Measurements from ENCODE around the gene WDR90. TPM values are rescaled to one million over a fixed set of nuclear protein-coding genes. Genes with fewer than 3 reads are reported as not detected.

WDR90 gene
- total RNA-seq, 1 experiment from 2014 or later, result 68.2 TPM

GRCh38 chr16:714079-714478 lies 64.9 kb downstream of the WDR90 start:
- H3K23ac ChIP-seq (ENCODE audit: insufficient read length, low read depth, low read length), result no peak overlapping the region
- H2BK120ac ChIP-seq (ENCODE audit: low read depth, low read length, poor library complexity, severe bottlenecking), result no peak overlapping the region
- no peak overlapping the region for H3K4ac ChIP-seq (ENCODE audit: low read depth, low read length)
- no peak overlapping the region for H2BK5ac ChIP-seq (ENCODE audit: insufficient read length, low read length)
- no peak overlapping the region for H2AK5ac ChIP-seq (ENCODE audit: insufficient read length, low read length)
- no peak overlapping the region for H4K5ac ChIP-seq (ENCODE audit: insufficient read length, low read depth, low read length)
- H2BK12ac ChIP-seq (ENCODE audit: insufficient read length, low read depth, low read length), result no peak overlapping the region
- H3K4me1 ChIP-seq (ENCODE audit: insufficient read depth, low read length), result no peaks in the 10 kb centered on the region
- no peak overlapping the region for H3K9ac ChIP-seq (ENCODE audit: extremely low read depth, insufficient read length, low read length)
- no peak for TF ChIP-seq CTCF (conservative IDR thresholded peaks at IDR 0.05)
- no peaks in the 10 kb centered on the region; the same call in 1 of the 2 replicates for H3K27me3 ChIP-seq (ENCODE audit: insufficient read depth, low read length)
- H3K9me3 ChIP-seq (ENCODE audit: control insufficient read depth, low read depth, low read length), result no peaks in the 10 kb centered on the region
- H4K8ac ChIP-seq (replicated peaks; ENCODE audit: insufficient read length, low read depth, low read length), result no peak overlapping the region
- DNase-seq, result no peak
- peak overlapping the region in 1 of 2 experiments; percentile 27; a peak in 1 of 5 replicates for H3K4me3 Mint-ChIP-seq
- no peak overlapping the region for H3K27ac Mint-ChIP-seq
- H4K20me1 ChIP-seq (ENCODE audit: control insufficient read depth, insufficient read depth, insufficient read length), result no peaks in the 10 kb centered on the region
- no peak overlapping the region for H3K18ac ChIP-seq (ENCODE audit: insufficient read length, low read depth, low read length)
- H3K9me3 Mint-ChIP-seq, result no peaks in the 10 kb centered on the region; a peak in 2 of 5 replicates
- H2AFZ ChIP-seq (ENCODE audit: low read length), result no peak overlapping the region
- no peak overlapping the region for H3K27ac ChIP-seq (ENCODE audit: insufficient read length, low read depth, low read length)
- peaks cover 67% of the 10 kb centered on the region for H3K27me3 Mint-ChIP-seq (ENCODE audit: low read depth)
- no peaks in the 10 kb centered on the region for H3K79me2 ChIP-seq (ENCODE audit: insufficient read depth, low read length)
- H3K14ac ChIP-seq (ENCODE audit: insufficient read depth, low read length), result no peak overlapping the region
- H3T11ph ChIP-seq (ENCODE audit: low read length), result no peak overlapping the region
- H3K23me2 ChIP-seq (ENCODE audit: insufficient read length, low read depth, low read length, poor library complexity, severe bottlenecking), result peaks cover 8% of the 10 kb centered on the region
- no peaks in the 10 kb centered on the region for H3K36me3 Mint-ChIP-seq (ENCODE audit: insufficient read depth in 1 of 3, low read depth in 3 of 3)
- H4K91ac ChIP-seq (ENCODE audit: insufficient read length, low read depth, low read length), result no peak overlapping the region
- no peaks in the 10 kb centered on the region for H3K79me1 ChIP-seq (ENCODE audit: insufficient read depth, low read depth, low read length, poor library complexity, severe bottlenecking)
- no peak overlapping the region for H3K4me2 ChIP-seq (ENCODE audit: insufficient read depth, insufficient read length, low read length)
- WGBS (ENCODE audit: extremely low coverage, insufficient read length, low lambda C conversion rate), result no CpG with 5 or more reads among the region's 11 CpGs
- H3K56ac ChIP-seq (ENCODE audit: insufficient read length, low read depth, low read length), result no peak overlapping the region
- H3K4me1 Mint-ChIP-seq, result peaks cover 9 to 20% of the 10 kb centered on the region in 2 experiments
- H2BK15ac ChIP-seq (ENCODE audit: low read depth, low read length), result 0 out of 2 replicates have a peak overlapping the region, but pooled peaks have one; percentile 7
- H2BK20ac ChIP-seq (ENCODE audit: low read depth, low read length, poor library complexity, severe bottlenecking), result no peak overlapping the region
